NT2/D1 (cell line): Measurements from ENCODE around the gene BMAL1.
"Not testable (repeated sequence)": the region's sequence is repeated elsewhere in the genome, so short reads cannot be mapped to it uniquely, and the experiment has no call there.

Experiments used
- DNase-seq: peaks from one replicate; pipeline ENCODE4 v3.0.0-alpha.2; 2011; ENCODE audit warnings: low read depth, low spot score
- H3K27me3 ChIP-seq: 2 replicates; pipeline ENCODE4 v1.6.0; 2011; ENCODE audit warnings: mild to moderate bottlenecking; ENCODE audit not compliant: insufficient read length, insufficient read depth
- H3K36me3 ChIP-seq: 2 replicates; pipeline ENCODE4 v1.6.1; 2011; ENCODE audit warnings: mild to moderate bottlenecking, low read length, mixed read lengths; ENCODE audit not compliant: insufficient read depth, insufficient read length
- H3K4me1 ChIP-seq: 2 replicates; pipeline ENCODE4 v1.5.1; 2011; ENCODE audit not compliant: insufficient read depth, insufficient read length
- H3K4me3 ChIP-seq: 2 replicates; pipeline ENCODE4 v1.5.1; 2011; ENCODE audit warnings: low read depth; ENCODE audit not compliant: insufficient read length
- H3K9ac ChIP-seq: 2 replicates; pipeline ENCODE4 v1.6.0; 2011; ENCODE audit warnings: low read depth; ENCODE audit not compliant: insufficient read length
- H3K9me3 ChIP-seq: 2 replicates; pipeline ENCODE4 v1.5.1; 2011; ENCODE audit warnings: mild to moderate bottlenecking, low read length; ENCODE audit not compliant: insufficient read depth
- SUZ12 ChIP-seq: IDR thresholded peaks from 2 replicates; pipeline ENCODE4 v1.6.1; 2011; ENCODE audit not compliant: insufficient read length, insufficient read depth; ENCODE audit errors: extremely low read depth
- YY1 ChIP-seq: IDR thresholded peaks from 2 replicates; pipeline ENCODE4 v1.6.1; 2011; ENCODE audit not compliant: insufficient read length, insufficient read depth
- ZNF274 ChIP-seq: IDR thresholded peaks from 2 replicates; pipeline ENCODE4 v1.6.1; 2011; ENCODE audit warnings: mild to moderate bottlenecking, low read depth, low read length

Gene BMAL1

GRCh38 chr11:13256216-13256615 is 21.4 kb upstream of the BMAL1 start:
- Histone ChIP-seq H3K4me1 (peaks cover 3% of the 10 kb centered on the region), H3K9me3 (no peaks in the 10 kb centered on the region), H3K27me3 (no peaks in the 10 kb centered on the region), H3K36me3 (no peaks in the 10 kb centered on the region), H3K9ac (no peak overlapping the region), H3K4me3 (no peak overlapping the region)
- DNase-seq: no peak
- TF ChIP-seq SUZ12: no peak

GRCh38 chr11:13258061-13258460 is 19.5 kb upstream of the BMAL1 start:
- not testable (repeated sequence) for H3K9ac ChIP-seq, H3K4me1 ChIP-seq, H3K4me3 ChIP-seq, H3K36me3 ChIP-seq, H3K9me3 ChIP-seq, H3K27me3 ChIP-seq, DNase-seq

- Histone ChIP-seq H3K4me3 (no peak overlapping the region), H3K9me3 (no peaks in the 10 kb centered on the region), H3K27me3 (no peaks in the 10 kb centered on the region), H3K36me3 (no peaks in the 10 kb centered on the region), H3K4me1 (peaks cover 6% of the 10 kb centered on the region), H3K9ac (no peak overlapping the region)
- no peak for DNase-seq
- TF ChIP-seq ZNF274 (no peak), SUZ12 (no peak), YY1 (no peak)
Measured at GRCh38 chr11:13258855-13259254, 18.7 kb upstream of the BMAL1 start.

GRCh38 chr11:13259374-13259773 is 18.2 kb upstream of the BMAL1 start:
- TF ChIP-seq SUZ12 (no peak), ZNF274 (no peak), YY1 (no peak)
- Histone ChIP-seq H3K4me1 (peaks cover 6% of the 10 kb centered on the region), H3K9ac (no peak overlapping the region), H3K4me3 (no peak overlapping the region), H3K9me3 (no peaks in the 10 kb centered on the region), H3K27me3 (no peaks in the 10 kb centered on the region), H3K36me3 (no peaks in the 10 kb centered on the region)
- DNase-seq: no peak

GRCh38 chr11:13260201-13260962 is 17.2 kb upstream of the BMAL1 start:
- H3K4me3 ChIP-seq: no peak overlapping the region
- H3K9ac ChIP-seq: no peak overlapping the region
- TF ChIP-seq YY1: no peak
- no peak for TF ChIP-seq SUZ12
- TF ChIP-seq ZNF274: no peak
- H3K4me1 ChIP-seq: peaks cover 6% of the 10 kb centered on the region
- no peak for DNase-seq
- no peaks in the 10 kb centered on the region for H3K36me3 ChIP-seq
- H3K9me3 ChIP-seq: no peaks in the 10 kb centered on the region
- no peaks in the 10 kb centered on the region for H3K27me3 ChIP-seq

- Histone ChIP-seq H3K4me1 (peaks cover 6% of the 10 kb centered on the region), H3K4me3 (no peak overlapping the region), H3K9me3 (no peaks in the 10 kb centered on the region), H3K9ac (no peak overlapping the region), H3K27me3 (no peaks in the 10 kb centered on the region), H3K36me3 (no peaks in the 10 kb centered on the region)
- DNase-seq: no peak
- no peak for TF ChIP-seq YY1
- TF ChIP-seq SUZ12: no peak
- no peak for TF ChIP-seq ZNF274
Measured at GRCh38 chr11:13260963-13261588, 16.5 kb upstream of the BMAL1 start.

- DNase-seq: no peak
Measured at GRCh38 chr11:13261591-13262061, 16.0 kb upstream of the BMAL1 start.

More at GRCh38 chr11:13261591-13262061, 16.0 kb upstream of the BMAL1 start:
- no peaks in the 10 kb centered on the region for H3K9me3 ChIP-seq
- TF ChIP-seq YY1: no peak
- no peak for TF ChIP-seq ZNF274
- no peak for TF ChIP-seq SUZ12
- peaks cover 6% of the 10 kb centered on the region for H3K4me1 ChIP-seq
- H3K36me3 ChIP-seq: no peaks in the 10 kb centered on the region
- no peak overlapping the region for H3K9ac ChIP-seq
- H3K4me3 ChIP-seq: no peak overlapping the region
- H3K27me3 ChIP-seq: no peaks in the 10 kb centered on the region
